Kasumi-1 (cell line): ENCODE measurements around the gene FAM240A.
"Not testable (repeated sequence)": the region's sequence is repeated elsewhere in the genome, so short reads cannot be mapped to it uniquely, and the experiment has no call there.

Source experiments
- DNase-seq, 2 experiments: peaks; one replicate each; lab custom pipeline; 2025; lab: John Stamatoyannopoulos, UW

The FAM240A gene

DNA sequence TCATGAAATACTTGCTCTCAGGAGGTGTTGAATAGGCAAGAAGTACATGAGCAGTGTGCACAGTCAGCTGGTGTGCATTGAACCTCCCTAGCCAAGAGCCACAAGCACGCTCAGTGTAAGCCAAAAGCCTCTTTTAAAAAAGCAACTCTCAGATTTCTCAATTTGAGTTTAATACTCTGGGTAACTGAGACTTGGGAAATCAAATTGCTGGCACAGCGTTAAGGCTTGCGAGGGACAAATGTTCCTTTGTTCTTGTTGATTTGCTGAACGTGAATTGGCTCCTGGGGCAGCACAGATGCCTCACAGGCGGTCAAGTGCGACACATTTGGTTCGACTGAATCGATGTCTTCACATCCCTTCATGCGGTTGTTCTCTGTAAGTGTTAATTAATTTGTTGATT, at the start of gene FAM240A:
Gene FAM240A, plus strand, starts transcription at position 202 of the 400 bp plus-strand sequence. Its CDS starts 159 bp downstream, at position 361.
- no peak for DNase-seq

DNA sequence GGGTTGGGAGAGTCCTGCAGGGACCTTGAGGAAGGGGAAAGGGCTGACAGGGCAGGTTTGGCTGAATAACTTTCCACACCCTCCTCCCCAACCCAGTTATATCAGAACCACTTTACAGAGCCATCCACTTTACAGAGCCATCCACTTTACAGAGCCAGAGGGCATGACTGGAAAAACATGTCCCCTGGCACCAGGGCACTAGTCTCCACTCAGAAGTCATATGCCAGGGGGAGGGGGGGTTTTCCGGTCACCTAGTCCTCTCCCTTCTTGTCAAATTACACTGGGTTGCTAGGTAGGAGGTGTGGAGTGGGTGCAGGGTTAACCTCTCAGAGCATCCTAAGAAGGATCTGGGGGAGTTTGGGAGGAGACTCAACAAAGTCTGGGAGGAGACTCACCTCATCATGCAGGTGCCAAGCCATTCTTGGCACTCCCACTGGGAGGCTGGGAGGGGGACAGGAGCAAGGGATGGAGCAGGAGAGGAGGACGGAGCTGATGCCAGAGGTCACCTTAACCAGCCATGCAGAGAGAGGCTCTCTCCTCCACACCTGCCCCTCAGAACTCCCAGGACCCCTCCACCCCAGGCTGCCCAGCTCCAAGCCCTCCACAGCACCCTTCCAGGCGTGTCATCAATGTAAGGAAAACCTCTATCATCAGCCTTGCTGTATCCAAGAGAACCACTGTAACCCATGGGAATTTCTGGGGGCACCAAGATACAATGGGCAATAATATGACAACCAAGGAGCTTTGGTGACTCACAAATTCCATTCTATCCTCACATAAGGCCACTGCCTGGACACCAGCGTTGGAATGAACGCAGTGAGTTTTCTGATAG, 47.9 kb upstream of the FAM240A start:
- no peak for DNase-seq

DNA sequence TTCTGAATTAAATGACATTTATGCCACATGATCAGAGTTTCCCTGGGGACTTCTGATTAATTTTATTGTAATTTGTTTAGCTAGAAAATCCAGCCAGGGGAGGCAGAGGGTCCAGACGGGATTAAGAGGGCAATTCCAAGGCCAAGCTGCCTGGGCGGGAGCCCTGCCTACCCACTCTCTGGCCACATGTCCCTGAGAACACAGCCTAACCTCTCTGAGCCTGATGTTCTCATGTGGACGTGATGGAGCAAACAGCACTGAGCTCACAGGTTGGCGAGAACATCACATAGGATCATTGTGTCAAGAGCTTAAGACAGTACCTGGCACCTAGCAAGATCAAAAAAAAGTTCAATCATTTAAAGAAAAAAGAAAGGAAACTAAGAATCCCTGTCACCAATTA, 47.2 kb upstream of the FAM240A start:
- no peak for DNase-seq

DNA sequence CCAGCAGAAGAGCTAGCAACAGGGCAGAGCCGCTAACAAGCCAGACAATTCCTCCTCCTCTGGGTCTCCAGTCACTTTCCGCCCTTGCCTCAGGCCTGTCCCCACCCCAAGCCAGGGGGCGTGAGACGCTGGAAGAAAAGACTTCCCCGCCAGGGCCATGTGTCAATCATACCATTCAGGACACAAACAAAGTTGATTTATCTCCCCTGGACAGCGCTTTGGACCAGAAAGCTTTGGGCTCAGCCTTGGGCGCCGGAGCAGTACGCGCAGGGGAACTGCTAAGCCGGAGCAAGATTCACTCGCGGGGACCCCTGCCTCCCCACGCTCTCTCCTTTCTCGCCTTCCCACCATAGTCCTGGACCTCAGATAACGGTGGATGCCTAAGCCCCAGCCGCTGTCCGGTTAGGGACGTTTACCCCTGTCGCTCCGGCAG, 46.7 kb upstream of the FAM240A start:
- no peak for DNase-seq

DNA sequence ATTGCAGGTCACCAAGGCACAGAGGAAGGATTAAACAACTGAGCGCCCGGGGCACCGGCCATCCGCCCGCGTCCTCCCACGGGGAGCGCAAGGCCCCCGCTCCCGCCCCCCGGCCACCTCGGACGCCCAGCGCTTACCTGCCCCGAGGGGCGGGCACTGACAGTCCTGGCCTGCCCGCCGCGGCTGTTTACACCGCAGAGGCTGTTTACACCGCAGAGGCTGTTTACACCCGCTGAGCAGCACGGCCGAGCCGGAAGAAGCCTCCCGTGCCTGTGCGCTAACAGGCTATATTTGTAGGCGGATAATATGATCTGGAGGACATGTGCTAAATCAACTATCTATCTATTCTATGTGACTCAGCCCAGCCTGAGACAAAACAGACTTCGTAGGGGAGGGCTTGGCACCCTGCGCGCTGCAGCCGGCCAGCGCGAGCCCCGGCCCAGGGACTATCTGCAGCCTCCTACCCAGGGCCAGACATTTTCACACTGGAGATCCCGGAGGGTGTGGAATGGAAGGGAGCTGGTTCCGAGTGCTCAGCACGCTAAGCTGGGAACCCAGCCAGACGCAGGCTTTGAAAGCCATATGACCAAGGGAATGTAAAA, 46.2 kb upstream of the FAM240A start, which contains the start of gene LRRC2:
Gene LRRC2, minus strand, starts transcription at position 263 of the 602 bp plus-strand sequence. CDS start 14,711 bp downstream, outside the sequence.
- no peak for DNase-seq

DNA sequence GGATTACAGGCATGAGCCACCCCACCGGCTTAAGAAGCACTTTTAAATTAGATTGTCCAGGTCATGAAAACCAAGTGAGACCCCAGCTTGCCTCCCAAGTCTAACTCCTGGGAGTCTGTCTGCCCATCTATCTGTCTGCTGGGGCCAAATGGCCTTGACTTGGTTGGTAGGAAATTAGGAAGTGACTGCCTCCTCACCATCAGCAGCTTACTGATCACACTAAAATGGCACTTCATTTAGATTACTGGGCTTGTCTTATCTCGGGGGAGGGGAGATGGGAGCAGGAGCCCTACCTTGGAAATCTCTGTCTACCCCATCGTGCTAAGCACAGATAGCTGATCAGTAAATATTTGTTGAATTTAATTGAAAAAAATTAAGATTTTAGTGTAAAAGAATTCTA, 40.6 kb upstream of the FAM240A start:
- no peak for DNase-seq

DNA sequence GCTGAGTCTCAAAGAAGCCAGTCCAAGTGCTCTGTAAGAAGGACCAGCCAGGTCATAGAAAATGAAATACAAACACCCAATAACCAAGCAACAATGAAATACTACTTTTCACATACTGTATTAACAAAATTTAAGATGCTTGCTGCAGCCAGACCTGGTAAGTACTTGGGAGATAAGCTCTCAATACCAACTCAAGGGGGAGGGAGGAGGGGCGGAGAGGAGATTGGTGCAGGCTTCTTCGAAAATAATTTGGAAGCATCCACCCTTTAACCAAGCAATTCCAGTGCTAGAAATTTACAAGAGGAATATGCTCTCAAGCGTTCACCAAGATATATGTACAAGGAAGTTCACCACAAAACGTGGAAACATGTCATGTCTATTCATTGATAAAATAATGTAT, 38.6 kb upstream of the FAM240A start:
- no peak for DNase-seq

DNA sequence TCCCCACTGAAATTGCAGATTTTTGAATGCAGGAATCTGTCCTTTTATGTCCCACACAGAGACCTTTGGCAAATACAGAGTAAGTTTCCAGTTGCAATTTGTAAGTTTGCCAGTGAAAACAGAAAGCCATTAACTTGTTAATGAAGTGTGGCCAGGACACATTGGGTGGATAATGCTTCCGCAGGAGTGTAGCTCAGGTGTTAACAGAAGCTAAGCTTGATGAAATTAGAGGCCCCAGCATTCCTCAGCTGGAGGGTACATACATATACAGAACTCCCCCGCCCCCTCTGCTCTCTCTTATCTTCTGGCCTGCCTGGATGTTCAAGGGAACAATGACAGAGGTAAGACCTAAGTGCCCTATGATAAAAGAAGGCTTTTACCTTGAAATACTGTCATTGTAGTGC, 38.1 kb upstream of the FAM240A start:
- DNase-seq = no peak

DNA sequence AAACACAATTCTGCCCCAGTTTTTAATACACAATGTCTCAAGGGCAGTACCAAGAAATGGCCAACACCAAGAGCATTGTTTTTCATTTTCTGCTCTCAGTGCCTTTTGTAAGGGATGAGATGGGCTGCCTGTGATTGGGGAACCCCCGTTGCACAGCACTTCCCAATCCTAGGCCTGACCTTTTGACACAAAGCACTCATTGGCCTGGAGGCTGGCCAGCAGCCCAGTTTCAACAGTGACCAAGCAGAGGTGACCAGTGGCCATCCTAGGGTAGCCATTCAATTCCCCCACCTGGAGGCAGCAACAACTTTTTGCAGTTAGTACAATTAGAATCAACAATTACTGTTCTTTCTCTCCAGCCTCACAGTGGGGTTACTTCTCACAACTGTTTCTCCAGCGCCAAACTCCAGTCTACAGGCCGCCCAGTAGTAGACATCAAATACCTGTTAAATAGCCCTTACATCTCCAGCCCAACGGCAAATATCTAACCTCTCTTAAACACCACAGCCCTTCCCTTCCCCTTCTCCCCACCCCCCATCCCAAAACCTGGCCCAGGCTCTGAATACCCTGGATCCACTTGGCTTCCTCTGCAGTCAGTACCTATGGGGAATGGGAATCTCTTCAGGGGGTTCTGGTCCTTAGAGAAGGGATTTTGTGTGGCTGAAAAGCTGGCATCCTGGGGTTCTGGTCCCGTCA, 37.3 kb upstream of the FAM240A start:
- DNase-seq = no peak

DNA sequence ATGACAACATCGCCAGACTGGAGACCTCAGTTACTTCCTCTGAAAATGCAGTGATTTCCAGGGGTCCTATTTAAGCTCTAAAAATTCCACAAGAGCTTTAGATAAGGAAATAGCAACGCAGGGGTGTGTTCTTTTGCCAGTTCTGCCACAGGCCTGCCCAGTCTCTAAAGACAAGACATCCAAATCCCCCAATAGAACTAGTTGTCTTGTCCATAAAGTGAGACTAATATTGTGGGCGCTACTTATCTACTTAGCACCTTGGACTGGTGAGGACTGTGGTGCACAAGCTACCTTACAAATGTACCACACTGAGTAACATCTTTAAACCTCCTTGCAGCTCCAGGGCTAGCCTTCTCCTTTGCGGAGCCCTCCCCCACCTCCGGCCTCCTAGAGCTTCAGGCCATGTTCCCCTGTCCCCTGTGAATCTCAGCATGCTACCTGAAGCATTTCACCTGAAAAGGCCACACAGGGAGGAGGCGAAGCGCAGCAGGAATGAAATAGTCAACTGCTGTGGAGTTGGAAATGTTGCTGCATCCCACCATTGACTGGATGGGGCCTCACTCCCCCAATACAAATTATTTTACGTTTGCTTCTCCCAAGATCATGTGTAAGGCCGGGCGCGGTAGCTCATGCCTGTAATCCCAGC, 36.6 kb upstream of the FAM240A start:
- no peak for DNase-seq

DNA sequence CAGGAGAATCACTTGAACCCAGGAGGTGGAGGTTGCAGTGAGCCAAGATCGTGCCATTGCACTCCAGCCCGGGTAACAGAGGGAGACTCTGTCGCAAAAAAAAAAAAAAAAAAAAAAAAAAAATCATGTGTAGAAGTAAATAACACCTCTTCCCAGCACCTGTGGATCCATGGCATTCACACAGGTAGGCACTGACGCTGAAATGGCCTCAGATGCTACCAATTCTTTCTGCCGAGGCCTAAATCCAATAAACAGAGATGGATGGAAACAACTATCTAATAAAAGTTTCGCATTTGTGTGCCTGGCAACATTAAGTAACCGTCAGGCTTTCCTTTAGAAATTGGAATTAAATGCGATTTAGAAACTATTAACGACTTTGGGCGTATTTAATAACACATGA, 35.9 kb upstream of the FAM240A start:
- DNase-seq = no peak

DNA sequence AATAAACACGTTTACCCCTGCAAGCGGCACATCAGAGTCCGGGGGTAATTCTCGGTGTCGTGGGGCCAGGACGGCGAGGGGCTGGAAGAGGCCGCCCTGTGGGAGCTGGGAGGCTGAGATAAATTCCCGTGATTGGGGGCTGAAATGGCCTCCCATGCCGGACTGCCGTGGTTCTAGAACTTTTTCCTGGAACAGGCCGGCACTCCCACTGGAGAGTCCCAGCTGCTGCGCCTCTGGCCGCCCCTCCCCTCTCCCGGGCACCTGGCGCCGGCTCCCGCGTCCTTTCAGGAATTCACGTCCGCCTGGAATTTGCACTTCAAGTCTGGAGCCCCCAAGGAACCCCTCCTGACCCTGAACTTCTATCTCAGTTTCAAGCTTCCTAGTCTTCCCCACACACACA, 35.4 kb upstream of the FAM240A start:
- DNase-seq = no peak

DNA sequence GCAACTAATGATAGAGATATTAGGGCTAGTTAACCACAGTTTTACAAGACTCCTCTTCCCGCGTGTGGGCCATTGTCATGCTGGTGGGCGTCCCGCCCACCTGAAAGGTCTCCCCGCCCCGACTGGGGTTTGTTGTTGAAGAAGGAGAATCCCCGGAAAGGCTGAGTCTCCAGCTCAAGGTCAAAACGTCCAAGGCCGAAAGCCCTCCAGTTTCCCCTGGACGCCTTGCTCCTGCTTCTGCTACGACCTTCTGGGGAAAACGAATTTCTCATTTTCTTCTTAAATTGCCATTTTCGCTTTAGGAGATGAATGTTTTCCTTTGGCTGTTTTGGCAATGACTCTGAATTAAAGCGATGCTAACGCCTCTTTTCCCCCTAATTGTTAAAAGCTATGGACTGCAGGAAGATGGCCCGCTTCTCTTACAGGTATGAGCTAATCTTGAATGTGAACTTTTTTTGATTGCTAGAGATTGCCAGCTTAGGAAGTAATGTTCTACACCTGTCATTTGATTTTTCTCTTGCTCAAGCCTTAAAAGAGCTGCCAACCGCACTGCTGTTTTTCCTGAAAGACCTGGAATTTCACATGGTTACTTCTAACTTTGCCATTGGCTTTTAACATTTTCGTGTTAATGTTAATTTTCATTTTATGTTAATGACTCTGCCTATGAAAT, 34.6 kb upstream of the FAM240A start:
- DNase-seq = not testable (repeated sequence)

DNA sequence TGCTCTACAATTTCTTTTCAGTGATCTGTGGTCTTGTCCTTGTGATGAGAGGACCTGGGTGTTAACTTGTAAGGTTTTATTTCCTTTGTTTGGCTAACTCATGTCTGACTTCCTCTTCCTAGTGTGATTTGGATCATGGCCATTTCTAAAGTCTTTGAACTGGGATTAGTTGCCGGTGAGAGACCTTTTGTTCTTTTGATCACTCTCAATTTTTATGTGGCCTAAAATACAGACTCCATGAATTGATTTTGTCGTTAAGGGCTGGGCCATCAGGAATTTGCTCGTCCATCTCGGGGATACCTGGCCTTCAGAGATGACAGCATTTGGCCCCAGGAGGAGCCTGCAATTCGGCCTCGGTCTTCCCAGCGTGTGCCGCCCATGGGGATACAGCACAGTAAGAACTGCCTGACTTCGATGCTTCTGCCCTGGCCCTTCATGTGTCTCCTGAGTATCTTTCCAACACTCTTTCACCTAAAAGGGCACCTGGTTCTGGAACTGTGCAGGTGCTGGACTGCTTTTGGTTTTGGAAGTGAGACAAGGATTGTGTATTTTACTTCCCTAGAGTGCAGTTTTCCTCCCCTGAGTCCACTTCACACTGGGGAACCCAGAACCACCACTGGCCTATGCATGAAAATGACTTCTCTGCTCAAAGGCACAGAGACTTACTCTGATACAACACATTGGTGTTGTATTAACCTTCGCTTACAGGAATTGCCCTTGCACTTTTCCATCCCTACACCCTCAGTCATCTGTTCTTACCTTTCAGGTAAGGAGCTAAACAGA, 33.2 kb upstream of the FAM240A start:
- peak; percentile 17 to 34 for DNase-seq

DNA sequence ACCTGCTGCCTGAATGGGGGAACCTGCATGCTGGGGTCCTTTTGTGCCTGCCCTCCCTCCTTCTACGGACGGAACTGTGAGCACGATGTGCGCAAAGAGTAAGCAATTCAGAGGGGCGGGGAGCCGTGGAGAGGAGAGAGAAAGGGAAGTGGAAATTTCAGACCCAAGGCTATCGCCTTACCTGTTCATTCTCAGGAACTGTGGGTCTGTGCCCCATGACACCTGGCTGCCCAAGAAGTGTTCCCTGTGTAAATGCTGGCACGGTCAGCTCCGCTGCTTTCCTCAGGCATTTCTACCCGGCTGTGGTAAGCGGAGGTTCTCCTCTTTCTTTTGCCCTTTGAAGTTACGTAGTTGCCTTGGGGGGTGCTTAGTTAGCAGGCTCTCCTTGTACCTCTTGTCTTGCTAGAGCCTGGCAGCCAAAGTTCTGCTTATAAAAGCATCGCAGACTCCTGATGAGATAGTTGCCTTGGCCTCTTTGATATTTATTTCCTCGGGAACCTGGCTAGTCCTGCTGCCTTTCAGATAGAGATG, 32.5 kb upstream of the FAM240A start:
- DNase-seq = no peak

DNA sequence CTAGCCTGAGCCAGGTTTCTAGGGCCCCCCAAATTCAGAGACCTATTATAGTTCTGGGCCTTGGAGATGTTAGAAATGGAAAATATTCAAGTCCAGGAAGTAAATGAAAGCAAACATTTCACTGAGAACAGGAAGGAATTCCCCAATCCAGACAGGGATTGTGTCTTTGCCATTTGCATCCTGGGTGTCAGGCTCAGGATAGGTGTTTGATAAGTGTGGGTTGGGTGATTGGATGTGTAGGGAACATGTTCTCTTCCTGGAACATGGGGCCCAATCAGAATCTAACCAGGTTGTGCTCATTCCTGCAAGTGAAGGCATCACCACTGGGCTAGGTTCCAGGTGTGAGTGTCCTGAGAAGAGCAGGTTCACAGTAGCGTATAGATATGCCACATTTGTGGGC, 31.6 kb upstream of the FAM240A start:
- DNase-seq = no peak

DNA sequence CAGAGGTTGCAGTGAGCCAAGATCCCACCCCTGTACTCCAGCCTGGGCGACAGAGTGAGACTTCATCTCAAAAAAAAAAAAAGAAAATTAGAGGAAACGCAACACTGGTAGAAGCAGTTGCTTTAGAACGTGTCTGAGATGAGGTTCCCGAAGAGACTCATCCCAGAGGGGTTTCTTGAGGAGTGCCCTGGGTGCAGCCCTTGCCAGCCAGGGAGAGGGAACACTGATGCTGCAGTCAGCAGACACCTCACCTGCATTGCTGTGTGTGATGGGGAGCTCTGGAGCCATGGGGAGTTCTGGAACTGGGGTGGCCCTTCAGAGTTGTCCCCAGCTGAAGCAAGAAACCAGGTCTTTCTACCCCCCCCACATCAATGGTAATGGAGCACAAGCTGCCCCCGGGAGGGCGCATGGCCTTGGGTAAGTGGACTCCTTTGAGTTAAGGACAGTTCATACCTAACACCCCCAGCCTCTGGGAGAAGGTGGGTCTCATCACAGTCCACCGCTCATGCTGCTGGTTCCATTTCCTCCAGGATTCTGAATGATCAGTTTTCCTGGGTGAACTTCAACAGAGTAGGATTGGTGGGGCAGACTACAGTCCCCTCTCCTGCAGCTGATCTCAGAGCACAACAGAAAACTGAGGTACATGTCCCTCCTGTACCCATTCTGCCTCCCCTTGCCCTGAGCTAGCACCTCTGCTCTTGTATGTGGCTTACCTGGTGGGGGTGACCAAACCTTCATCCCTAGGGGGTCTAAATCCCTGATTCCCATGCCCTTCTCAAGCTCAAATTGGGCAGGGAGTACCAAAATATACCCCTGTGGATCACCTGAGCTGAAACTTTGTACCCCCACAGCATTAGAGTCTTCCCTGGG, 27.5 kb upstream of the FAM240A start:
- DNase-seq = no peak

DNA sequence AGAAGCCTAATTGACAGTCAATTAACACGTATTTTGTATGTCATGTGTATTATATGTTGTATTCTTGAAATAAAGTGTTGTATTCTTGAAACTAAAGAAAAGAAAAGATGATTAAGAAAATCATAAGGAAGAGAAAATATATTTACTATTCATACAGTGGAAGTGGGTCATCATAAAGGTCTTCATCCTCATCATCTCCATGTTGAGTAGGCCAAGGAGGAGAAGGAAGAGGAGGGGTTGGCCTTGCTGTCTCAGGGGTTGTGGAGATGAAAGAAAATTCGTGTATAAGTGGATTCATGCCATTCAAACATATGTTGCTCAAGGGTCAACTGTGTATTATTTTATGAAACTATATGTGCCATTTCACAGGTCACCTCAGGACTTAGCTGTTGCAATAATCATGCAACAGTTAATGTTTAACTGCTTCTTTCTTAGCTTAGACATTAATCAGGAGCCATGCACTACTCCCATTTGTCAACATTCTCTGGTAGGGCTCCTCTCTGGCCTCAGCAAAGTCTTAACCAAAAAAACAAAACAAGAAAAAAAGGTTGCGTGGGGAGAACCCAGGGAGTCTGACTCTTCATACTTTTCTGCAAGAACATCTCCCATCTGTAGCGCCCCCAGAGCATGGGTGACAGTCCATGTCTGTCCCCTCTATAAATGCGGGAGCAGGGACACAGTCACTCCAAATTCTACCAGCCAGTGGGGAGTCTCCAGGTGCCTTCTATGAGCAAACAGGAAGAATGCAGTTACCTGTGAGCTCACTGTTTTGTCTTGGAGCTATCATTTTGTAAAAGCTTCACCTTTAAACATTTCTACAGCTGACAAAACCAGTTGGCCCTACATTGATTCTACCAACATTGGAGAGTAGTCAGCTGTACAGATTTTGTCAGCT, 26.3 kb upstream of the FAM240A start:
- DNase-seq = no peak
